NOMO-1 treated with DMSO at 0.1 percent for 48 hours (cell line): ENCODE data around the gene CADPS2.

ENCODE experiments used
- DNase-seq: peaks from one replicate; lab custom pipeline; 2025; ENCODE audit not compliant: unreplicated experiment; lab: John Stamatoyannopoulos, UW

Gene CADPS2

GRCh38 chr7:122467661-122468449 is 418.4 kb downstream of the CADPS2 start:
- no peak for DNase-seq

GRCh38 chr7:122465296-122465695 is 421.0 kb downstream of the CADPS2 start:
- DNase-seq, result no peak

- DNase-seq, result no peak
Observed at GRCh38 chr7:122463631-122464030, 422.6 kb downstream of the CADPS2 start.

GRCh38 chr7:122460936-122461335 is 425.3 kb downstream of the CADPS2 start:
- no peak for DNase-seq

- DNase-seq, result no peak
Observed at GRCh38 chr7:122457969-122458368, 428.3 kb downstream of the CADPS2 start.

- no peak for DNase-seq
Observed at GRCh38 chr7:122457325-122457724, 428.9 kb downstream of the CADPS2 start.

- no peak for DNase-seq
Observed at GRCh38 chr7:122454776-122455507, 431.3 kb downstream of the CADPS2 start.

- DNase-seq, result no peak
Observed at GRCh38 chr7:122453432-122453831, 432.8 kb downstream of the CADPS2 start.

- no peak for DNase-seq
Observed at GRCh38 chr7:122448893-122449589, 437.2 kb downstream of the CADPS2 start.

GRCh38 chr7:122442929-122443328 is 443.3 kb downstream of the CADPS2 start:
- DNase-seq, result no peak

- DNase-seq, result no peak
Observed at GRCh38 chr7:122438492-122438891, 447.8 kb downstream of the CADPS2 start.

- no peak for DNase-seq
Observed at GRCh38 chr7:122438006-122438405, 448.3 kb downstream of the CADPS2 start.

GRCh38 chr7:122433765-122434164 is 452.5 kb downstream of the CADPS2 start:
- no peak for DNase-seq

GRCh38 chr7:122430710-122431109 is 455.6 kb downstream of the CADPS2 start:
- DNase-seq, result no peak

- no peak for DNase-seq
Observed at GRCh38 chr7:122429926-122430325, 456.3 kb downstream of the CADPS2 start.

GRCh38 chr7:122425731-122426130 is 460.5 kb downstream of the CADPS2 start:
- no peak for DNase-seq

- DNase-seq, result no peak
Observed at GRCh38 chr7:122423591-122423990, 462.7 kb downstream of the CADPS2 start.

GRCh38 chr7:122416336-122416735 is 469.9 kb downstream of the CADPS2 start:
- DNase-seq, result no peak

GRCh38 chr7:122415510-122415909 is 470.8 kb downstream of the CADPS2 start:
- DNase-seq, result no peak

- DNase-seq, result no peak
Observed at GRCh38 chr7:122413339-122413738, 472.9 kb downstream of the CADPS2 start.

GRCh38 chr7:122412883-122413282 is 473.4 kb downstream of the CADPS2 start:
- no peak for DNase-seq

GRCh38 chr7:122412441-122412840 is 473.8 kb downstream of the CADPS2 start:
- no peak for DNase-seq
